Measurements from ENCODE around the gene UTP4. TPM values are rescaled to one million over a fixed set of nuclear protein-coding genes. Genes with fewer than 3 reads are reported as not detected.
"Not testable (repeated sequence)": the region's sequence is repeated elsewhere in the genome, so short reads cannot be mapped to it uniquely, and the experiment has no call there.

The UTP4 gene
- total and polyA plus RNA-seq, 4 donors = 15.7 to 37.6 (median 26.6) TPM

DNA sequence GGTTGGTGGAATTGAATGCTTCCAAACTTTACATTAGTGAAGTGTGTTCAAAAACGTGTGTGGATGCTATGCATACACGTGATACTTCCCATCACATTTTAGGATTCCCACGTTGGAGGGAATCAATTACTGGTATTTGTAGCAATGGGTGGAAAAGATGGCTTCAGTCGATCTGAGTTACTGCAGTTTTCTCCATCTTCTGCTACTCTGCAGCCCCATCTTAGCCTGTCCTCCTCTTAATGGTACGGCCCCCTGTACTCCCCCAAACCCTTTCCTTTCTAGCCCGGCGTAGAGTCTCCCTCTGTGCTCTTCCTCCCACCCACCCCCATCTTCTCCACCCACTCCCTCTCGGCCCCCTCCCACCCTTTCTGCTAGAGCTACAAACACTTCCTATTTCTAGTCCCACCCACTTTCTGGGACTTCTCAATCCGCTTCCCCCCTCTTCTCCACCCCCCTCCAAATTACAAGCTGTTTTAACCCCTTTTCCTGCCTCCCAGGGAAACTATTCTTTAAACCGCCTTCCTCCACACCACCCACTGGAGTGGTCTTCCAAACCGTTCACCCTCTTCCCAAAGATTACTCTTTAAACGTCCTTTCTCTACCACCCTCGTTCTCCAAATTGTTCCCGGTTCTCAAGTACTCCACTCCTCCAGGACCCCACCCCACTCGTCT, 1.1 kb upstream of the UTP4 start:
- intact Hi-C loops (cut with DNase I) = loop anchor here in 1 of 2 donors (10.0 kb wide), 2 partner anchors 53 to 287 kb away; partner anchors contain the start of genes SNTB2 and TANGO6
- ATAC-seq (ENCODE audit: low FRiP score) (no peak), DNase-seq (peak in 1 of 2 donors; percentile 6)
- WGBS, 2 donors = 1% methylated on average over 15 of the region's 15 CpGs
- Histone ChIP-seq H3K27ac (ENCODE audit: low read depth in 1 of 2, low read length in 2 of 2) (no peak overlapping the region), H3K9me3 (ENCODE audit: control insufficient read depth, low read length) (no peaks in the 10 kb centered on the region), H3K4me1 (ENCODE audit: control insufficient read depth in 1 of 2, insufficient read depth in 2 of 2, low read length in 2 of 2) (no peaks in the 10 kb centered on the region), H3K36me3 (ENCODE audit: control insufficient read depth in 1 of 2, insufficient read depth in 2 of 2, low read length in 1 of 2) (no peaks in the 10 kb centered on the region), H3K27me3 (ENCODE audit: control insufficient read depth in 1 of 2, insufficient read depth in 2 of 2, low read length in 1 of 2) (no peaks in the 10 kb centered on the region), H3K4me3 (ENCODE audit: low read length in 2 of 2) (peak overlapping the region; percentile 81 to 98)

DNA sequence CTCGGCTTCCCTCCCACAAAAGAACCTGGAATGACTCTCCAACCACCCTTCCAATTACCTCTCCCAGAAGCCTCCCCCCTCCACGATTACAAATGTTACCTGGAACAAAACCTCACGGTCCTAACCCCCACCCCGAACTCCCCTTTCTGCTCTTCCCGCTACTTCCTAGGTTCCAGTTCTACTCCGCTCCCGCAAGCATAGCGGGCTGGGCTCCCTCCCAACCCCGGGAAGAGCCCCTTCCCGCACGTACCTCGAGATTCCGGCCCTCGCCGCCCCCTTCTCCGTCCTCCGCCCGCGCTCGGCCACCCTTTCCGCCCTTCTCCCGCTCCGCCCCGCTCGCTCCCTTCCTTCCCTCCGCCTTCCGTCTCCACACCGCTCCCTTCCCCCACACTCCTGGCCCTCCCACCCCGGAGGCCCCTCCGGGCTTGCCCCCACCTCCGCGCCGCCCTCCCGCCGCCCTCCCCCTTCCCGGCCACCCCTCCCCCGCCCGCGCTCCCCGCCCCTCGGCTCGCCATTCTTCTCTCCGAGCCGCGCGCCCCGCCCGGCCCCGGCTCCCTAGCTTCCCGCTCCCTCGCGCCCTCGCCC, 518 bp upstream of the UTP4 start:
- intact Hi-C loops (cut with DNase I) = loop anchor here in 1 of 2 donors (10.0 kb wide), 2 partner anchors 53 to 287 kb away; partner anchors contain the start of genes SNTB2 and TANGO6
- peak overlapping the region in 1 of 2 donors; percentile 59 for H3K27ac ChIP-seq (ENCODE audit: low read depth in 1 of 2, low read length in 2 of 2)
- H3K4me1 ChIP-seq (ENCODE audit: control insufficient read depth in 1 of 2, insufficient read depth in 2 of 2, low read length in 2 of 2) = no peaks in the 10 kb centered on the region
- H3K36me3 ChIP-seq (ENCODE audit: control insufficient read depth in 1 of 2, insufficient read depth in 2 of 2, low read length in 1 of 2) = peaks cover 0 to 2% of the 10 kb centered on the region in 2 donors
- WGBS, 2 donors = 1% methylated on average over 32 to 53 of the region's 53 CpGs
- H3K4me3 ChIP-seq (ENCODE audit: low read length in 2 of 2) = peak overlapping the region; percentile 81 to 98
- ATAC-seq (ENCODE audit: low FRiP score) = peak; percentile 89
- H3K27me3 ChIP-seq (ENCODE audit: control insufficient read depth in 1 of 2, insufficient read depth in 2 of 2, low read length in 1 of 2) = no peaks in the 10 kb centered on the region
- DNase-seq = peak; percentile 91 to 94
- H3K9me3 ChIP-seq (ENCODE audit: control insufficient read depth, low read length) = no peaks in the 10 kb centered on the region

DNA sequence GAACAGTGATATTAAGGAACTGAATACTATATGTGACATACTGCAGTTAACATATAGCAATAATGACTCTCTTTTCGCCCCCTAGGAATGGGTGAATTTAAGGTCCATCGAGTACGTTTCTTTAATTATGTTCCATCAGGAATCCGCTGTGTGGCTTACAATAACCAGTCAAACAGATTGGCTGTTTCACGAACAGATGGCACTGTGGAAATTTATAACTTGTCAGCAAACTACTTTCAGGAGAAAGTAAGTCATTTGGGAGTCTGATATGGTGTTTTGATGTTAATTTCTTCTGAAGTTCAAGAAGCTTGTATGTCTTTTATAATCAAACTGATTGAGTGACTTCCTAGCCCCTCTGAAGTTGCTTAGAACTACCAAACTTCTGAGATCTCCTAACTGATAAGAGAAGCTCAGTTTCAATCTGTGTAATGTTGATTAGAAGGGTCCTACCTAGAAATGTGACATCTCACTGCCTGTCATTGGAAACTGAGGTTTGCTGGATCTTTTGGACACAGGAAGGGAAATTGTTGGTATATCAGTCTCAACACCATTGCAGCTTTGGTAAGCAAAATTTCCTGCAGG, 1.0 kb downstream of the UTP4 start:
- 33 to 37% methylated on average over 5 of the region's 5 CpGs for WGBS, 2 donors
- intact Hi-C loops (cut with DNase I) = loop anchor here in 1 of 2 donors (10.0 kb wide), 2 partner anchors 51 to 289 kb away; partner anchors contain the start of genes SNTB2 and TANGO6
- Histone ChIP-seq H3K36me3 (ENCODE audit: control insufficient read depth in 1 of 2, insufficient read depth in 2 of 2, low read length in 1 of 2) (peaks cover 0 to 4% of the 10 kb centered on the region in 2 donors), H3K27me3 (ENCODE audit: control insufficient read depth in 1 of 2, insufficient read depth in 2 of 2, low read length in 1 of 2) (no peaks in the 10 kb centered on the region), H3K27ac (ENCODE audit: low read depth in 1 of 2, low read length in 2 of 2) (no peak overlapping the region), H3K4me3 (ENCODE audit: low read length in 2 of 2) (peak overlapping the region; percentile 20 to 81), H3K4me1 (ENCODE audit: control insufficient read depth in 1 of 2, insufficient read depth in 2 of 2, low read length in 2 of 2) (no peaks in the 10 kb centered on the region), H3K9me3 (ENCODE audit: control insufficient read depth, low read length) (no peaks in the 10 kb centered on the region)
- no peak for ATAC-seq (ENCODE audit: low FRiP score)
- DNase-seq = no peak

DNA sequence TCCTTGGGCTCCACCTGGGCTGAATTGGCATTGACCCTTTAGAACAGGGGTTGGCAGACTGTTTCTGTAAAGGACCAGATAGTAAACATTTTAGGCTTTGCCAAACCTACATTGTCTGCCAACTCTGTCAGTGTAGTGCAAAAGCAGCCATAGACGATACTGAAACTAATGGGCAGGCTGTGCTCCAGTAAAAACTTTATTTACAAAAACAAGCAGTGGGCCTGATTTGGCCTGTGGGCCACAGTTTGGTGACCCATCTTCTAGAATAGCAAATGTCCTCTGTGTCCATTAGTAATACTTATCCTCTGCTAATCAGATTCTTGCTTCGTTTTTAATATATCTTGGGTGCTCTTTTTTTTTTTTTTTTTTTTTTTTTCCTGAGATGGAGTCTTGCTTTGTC, 6.2 kb downstream of the UTP4 start:
- Histone ChIP-seq H3K9me3 (ENCODE audit: control insufficient read depth, low read length) (no peaks in the 10 kb centered on the region), H3K4me3 (ENCODE audit: low read length in 2 of 2) (no peak overlapping the region), H3K27ac (ENCODE audit: low read depth in 1 of 2, low read length in 2 of 2) (no peak overlapping the region), H3K4me1 (ENCODE audit: control insufficient read depth in 1 of 2, insufficient read depth in 2 of 2, low read length in 2 of 2) (no peaks in the 10 kb centered on the region), H3K36me3 (ENCODE audit: control insufficient read depth in 1 of 2, insufficient read depth in 2 of 2, low read length in 1 of 2) (peaks cover 0 to 5% of the 10 kb centered on the region in 2 donors), H3K27me3 (ENCODE audit: control insufficient read depth in 1 of 2, insufficient read depth in 2 of 2, low read length in 1 of 2) (no peaks in the 10 kb centered on the region)
- ATAC-seq (ENCODE audit: low FRiP score) (no peak), DNase-seq (no peak)
- intact Hi-C loops (cut with DNase I) = loop anchor here in 1 of 2 donors (10.0 kb wide), 2 partner anchors 46 to 294 kb away; partner anchors contain the start of genes SNTB2 and TANGO6
- 55 to 66% methylated on average over 2 of the region's 2 CpGs for WGBS, 2 donors

DNA sequence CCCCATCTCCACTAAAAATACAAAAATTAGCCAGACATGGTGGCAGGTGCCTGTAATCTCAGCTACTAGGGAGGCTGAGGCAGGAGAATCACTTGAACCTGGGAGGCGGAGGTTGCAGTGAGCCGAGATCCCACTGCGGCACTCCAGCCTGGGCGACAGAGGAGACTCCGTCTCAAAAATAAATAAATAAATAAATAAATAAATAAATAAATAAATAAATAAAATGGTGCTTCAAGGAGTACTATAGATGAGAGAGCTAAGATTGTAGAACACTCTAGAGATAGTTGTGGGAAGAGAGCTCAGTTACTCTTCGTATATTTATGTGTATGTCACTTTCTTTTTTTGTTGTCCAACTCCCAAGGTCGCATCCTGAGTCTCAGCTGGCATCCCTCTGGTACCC, 7.0 kb downstream of the UTP4 start:
- intact Hi-C loops (cut with DNase I) = loop anchor here in 1 of 2 donors (10.0 kb wide), 2 partner anchors 45 to 295 kb away; partner anchors contain the start of genes SNTB2 and TANGO6
- not testable (repeated sequence) for ATAC-seq (ENCODE audit: low FRiP score); H3K27ac ChIP-seq (ENCODE audit: low read depth in 1 of 2, low read length in 2 of 2); H3K9me3 ChIP-seq (ENCODE audit: control insufficient read depth, low read length); H3K27me3 ChIP-seq (ENCODE audit: control insufficient read depth in 1 of 2, insufficient read depth in 2 of 2, low read length in 1 of 2); H3K4me1 ChIP-seq (ENCODE audit: control insufficient read depth in 1 of 2, insufficient read depth in 2 of 2, low read length in 2 of 2); DNase-seq; H3K4me3 ChIP-seq (ENCODE audit: low read length in 2 of 2); H3K36me3 ChIP-seq (ENCODE audit: control insufficient read depth in 1 of 2, insufficient read depth in 2 of 2, low read length in 1 of 2)
- WGBS, 2 donors = 94 to 95% methylated on average over 7 of the region's 7 CpGs

DNA sequence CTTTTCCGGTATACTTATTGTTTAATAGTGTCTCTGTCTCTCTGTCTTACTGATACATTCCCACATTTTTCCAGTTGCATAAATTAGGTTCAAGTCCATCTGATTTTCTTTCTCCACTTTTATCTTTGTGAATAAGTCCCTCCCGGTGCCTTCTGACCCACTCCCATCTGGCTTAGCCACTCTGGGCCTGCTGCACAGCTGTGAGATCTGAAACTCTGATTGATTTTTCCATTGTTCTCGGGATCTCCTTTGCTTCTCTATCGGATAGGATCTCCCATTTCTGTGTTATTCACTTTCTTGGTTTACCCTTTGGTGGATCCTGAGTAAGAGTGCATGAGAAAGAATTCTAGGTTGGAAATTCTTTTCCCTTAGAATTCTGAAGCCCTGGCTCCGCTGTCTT, 8.6 kb downstream of the UTP4 start:
- intact Hi-C loops (cut with DNase I) = no loop called here
- Histone ChIP-seq H3K27me3 (ENCODE audit: control insufficient read depth in 1 of 2, insufficient read depth in 2 of 2, low read length in 1 of 2) (no peaks in the 10 kb centered on the region), H3K4me3 (ENCODE audit: low read length in 2 of 2) (no peak overlapping the region), H3K36me3 (ENCODE audit: control insufficient read depth in 1 of 2, insufficient read depth in 2 of 2, low read length in 1 of 2) (peaks cover 0 to 5% of the 10 kb centered on the region in 2 donors), H3K9me3 (ENCODE audit: control insufficient read depth, low read length) (no peaks in the 10 kb centered on the region), H3K27ac (ENCODE audit: low read depth in 1 of 2, low read length in 2 of 2) (no peak overlapping the region), H3K4me1 (ENCODE audit: control insufficient read depth in 1 of 2, insufficient read depth in 2 of 2, low read length in 2 of 2) (no peaks in the 10 kb centered on the region)
- ATAC-seq (ENCODE audit: low FRiP score) = no peak
- DNase-seq = no peak
- 91 to 96% methylated on average over 5 of the region's 5 CpGs for WGBS, 2 donors

DNA sequence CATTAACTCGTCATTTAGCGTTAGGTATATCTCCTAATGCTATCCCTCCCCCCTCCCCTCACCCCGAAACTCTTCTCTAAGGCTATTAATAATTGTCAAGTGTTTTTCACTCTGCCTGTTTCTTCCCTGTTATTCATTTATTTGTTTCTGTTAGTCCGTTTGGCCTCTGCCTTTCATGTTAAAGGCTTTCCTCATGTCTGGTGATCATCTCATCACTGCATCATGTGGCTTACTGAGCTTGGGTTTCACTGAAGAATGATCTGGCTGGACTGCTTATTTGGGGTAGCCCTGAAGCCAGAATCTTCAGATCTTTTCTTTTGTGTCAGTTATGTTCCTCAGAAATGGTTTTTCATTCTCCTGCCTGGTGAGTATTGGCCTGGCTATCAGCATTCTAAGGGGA, 9.5 kb downstream of the UTP4 start:
- H3K4me1 ChIP-seq (ENCODE audit: control insufficient read depth in 1 of 2, insufficient read depth in 2 of 2, low read length in 2 of 2) = no peaks in the 10 kb centered on the region
- no peak overlapping the region for H3K27ac ChIP-seq (ENCODE audit: low read depth in 1 of 2, low read length in 2 of 2)
- no peak overlapping the region for H3K4me3 ChIP-seq (ENCODE audit: low read length in 2 of 2)
- H3K36me3 ChIP-seq (ENCODE audit: control insufficient read depth in 1 of 2, insufficient read depth in 2 of 2, low read length in 1 of 2) = peaks cover 0 to 3% of the 10 kb centered on the region in 2 donors
- intact Hi-C loops (cut with DNase I) = no loop called here
- no peaks in the 10 kb centered on the region for H3K27me3 ChIP-seq (ENCODE audit: control insufficient read depth in 1 of 2, insufficient read depth in 2 of 2, low read length in 1 of 2)
- no peak for ATAC-seq (ENCODE audit: low FRiP score)
- WGBS, 2 donors = 93% methylated on average over 4 of the region's 4 CpGs
- DNase-seq = no peak
- H3K9me3 ChIP-seq (ENCODE audit: control insufficient read depth, low read length) = no peaks in the 10 kb centered on the region

DNA sequence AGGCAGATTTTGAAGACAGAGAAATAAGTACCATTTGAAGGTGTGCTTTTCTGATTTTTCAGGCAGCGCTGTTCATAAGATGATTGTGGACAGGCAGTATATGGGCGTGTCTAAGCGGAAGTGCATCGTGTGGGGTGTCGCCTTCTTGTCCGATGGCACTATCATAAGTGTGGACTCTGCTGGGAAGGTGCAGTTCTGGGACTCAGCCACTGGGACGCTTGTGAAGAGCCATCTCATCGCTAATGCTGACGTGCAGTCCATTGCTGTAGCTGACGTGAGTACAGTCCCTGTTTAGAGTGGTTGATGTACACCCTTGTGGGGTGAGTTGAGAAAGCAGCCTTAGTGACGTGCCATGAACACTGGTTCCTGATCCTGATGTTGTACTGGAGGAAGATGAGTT, 10.7 kb downstream of the UTP4 start:
- no peaks in the 10 kb centered on the region for H3K9me3 ChIP-seq (ENCODE audit: control insufficient read depth, low read length)
- intact Hi-C loops (cut with DNase I) = no loop called here
- WGBS, 2 donors = 89 to 90% methylated on average over 11 of the region's 11 CpGs
- H3K27ac ChIP-seq (ENCODE audit: low read depth in 1 of 2, low read length in 2 of 2) = no peak overlapping the region
- H3K4me1 ChIP-seq (ENCODE audit: control insufficient read depth in 1 of 2, insufficient read depth in 2 of 2, low read length in 2 of 2) = no peaks in the 10 kb centered on the region
- DNase-seq (no peak), ATAC-seq (ENCODE audit: low FRiP score) (no peak)
- H3K27me3 ChIP-seq (ENCODE audit: control insufficient read depth in 1 of 2, insufficient read depth in 2 of 2, low read length in 1 of 2) = no peaks in the 10 kb centered on the region
- H3K4me3 ChIP-seq (ENCODE audit: low read length in 2 of 2) = no peak overlapping the region
- H3K36me3 ChIP-seq (ENCODE audit: control insufficient read depth in 1 of 2, insufficient read depth in 2 of 2, low read length in 1 of 2) = peaks cover 0 to 3% of the 10 kb centered on the region in 2 donors
